ENCODE data around the gene PEPD.

GRCh38 chr19:33550768-33551167 is 29.2 kb upstream of the PEPD start:
- TF ChIP-seq POLR2A (IDR thresholded peaks at IDR 0.05; ENCODE audit: low read depth, low read length) (no peak), RAD21 (IDR thresholded peaks at IDR 0.05; ENCODE audit: low read length) (no peak), CEBPB (IDR thresholded peaks at IDR 0.05; ENCODE audit: low read depth, low read length) (no peak)
- TF ChIP-seq, protein P1, sequence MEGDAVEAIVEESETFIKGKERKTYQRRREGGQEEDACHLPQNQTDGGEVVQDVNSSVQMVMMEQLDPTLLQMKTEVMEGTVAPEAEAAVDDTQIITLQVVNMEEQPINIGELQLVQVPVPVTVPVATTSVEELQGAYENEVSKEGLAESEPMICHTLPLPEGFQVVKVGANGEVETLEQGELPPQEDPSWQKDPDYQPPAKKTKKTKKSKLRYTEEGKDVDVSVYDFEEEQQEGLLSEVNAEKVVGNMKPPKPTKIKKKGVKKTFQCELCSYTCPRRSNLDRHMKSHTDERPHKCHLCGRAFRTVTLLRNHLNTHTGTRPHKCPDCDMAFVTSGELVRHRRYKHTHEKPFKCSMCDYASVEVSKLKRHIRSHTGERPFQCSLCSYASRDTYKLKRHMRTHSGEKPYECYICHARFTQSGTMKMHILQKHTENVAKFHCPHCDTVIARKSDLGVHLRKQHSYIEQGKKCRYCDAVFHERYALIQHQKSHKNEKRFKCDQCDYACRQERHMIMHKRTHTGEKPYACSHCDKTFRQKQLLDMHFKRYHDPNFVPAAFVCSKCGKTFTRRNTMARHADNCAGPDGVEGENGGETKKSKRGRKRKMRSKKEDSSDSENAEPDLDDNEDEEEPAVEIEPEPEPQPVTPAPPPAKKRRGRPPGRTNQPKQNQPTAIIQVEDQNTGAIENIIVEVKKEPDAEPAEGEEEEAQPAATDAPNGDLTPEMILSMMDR (conservative IDR thresholded peaks at IDR 0.05; ENCODE audit: low read depth, low read length): no peak
